Stimulated activated CD4-positive, alpha-beta T cell treated with anti-CD3 and anti-CD28 coated beads, Interleukin-1b, Interleukin-23, amount 100 ng/mL, for 24 hours (primary cell): ENCODE measurements around the gene BRPF3.

Experiments used
- DNase-seq, 4 experiments: peaks; one replicate each; pipeline ENCODE4 v3.0.0-alpha.2; 2020; ENCODE audit warnings: low read depth in 4 of 4, low spot score in 1 of 4

BRPF3 gene

DNA sequence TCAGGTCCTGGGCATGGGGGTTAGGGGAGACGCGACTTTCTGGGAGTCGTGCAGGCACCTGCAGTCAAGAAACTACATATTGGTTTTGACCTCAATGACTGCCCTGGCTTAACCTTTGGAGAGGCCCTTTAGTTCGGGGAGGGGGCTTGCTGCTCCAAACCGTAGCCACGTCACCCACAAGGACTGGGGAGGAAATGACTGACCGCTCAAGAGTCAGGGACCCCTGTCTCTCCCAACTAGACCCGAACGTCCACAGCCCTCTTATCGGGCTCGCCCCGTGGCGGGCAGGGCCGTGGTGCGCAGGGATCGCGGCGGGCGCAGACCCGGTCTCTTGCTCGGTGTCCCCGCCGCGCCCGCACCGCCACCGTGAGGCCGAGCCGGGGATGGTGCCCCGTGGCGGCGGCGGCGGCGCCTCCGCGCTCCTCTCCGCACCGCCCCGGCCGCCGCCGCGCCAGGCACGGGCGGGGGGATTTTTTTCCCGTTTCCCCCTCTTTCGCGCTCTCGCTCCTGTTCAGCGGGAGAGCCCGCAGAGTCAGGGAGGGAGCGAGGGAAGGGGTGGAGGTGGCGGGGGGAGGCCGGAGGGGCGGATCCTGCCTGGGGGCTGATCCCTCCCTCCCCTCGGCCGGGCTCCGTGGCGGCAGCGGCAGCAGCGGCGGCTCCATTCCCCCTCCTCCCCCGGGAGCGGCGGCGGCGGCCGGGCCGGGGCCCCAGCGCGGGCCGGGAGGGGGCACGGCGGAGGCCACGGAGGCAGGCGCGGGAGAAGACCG lies at the start of gene BRPF3:
Gene BRPF3 (plus strand): TSS at position 632 of the 767 bp plus-strand sequence. CDS start 3,579 bp downstream, outside the sequence.
- DNase-seq: peak; percentile 46 to 66 (median 57)

DNA sequence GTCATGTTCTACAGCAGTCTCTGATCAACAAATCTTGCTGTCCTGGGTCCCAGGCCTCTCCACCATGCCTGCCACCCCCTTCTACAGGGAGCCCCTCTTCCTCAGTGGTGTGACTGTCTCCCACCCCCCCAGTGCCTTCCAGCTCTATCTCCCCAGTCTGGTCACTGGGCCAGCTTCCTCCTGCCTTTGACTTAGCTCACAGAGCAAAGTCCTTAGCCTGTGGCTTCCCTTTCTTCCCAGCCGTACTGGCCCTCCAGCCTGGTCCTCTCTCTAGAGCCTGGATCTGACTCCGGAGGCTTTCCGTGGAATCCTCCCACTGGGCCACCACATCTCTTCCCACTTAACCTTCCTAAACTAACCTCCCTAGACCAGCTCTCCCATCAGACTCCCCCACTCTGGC lies 49.2 kb upstream of the BRPF3 start:
- no peak for DNase-seq

DNA sequence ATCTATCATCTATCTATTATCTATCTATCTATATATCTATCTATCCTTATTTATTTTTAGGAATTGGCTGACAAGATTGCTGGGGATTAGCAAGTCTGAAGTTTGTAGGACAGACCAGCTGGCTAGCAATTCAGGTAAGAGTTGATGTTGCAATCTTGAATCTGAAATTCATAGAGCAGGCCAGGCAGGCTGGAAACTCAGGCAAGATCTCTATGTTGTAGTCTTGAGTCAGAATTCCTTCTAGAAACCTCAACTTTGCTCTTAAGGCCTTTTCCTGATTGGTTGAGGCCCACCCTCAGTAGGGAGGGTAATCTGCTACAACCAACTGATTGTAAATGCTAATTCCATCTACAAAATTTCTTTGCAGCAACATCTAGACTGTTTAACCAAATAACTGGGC lies 47.1 kb upstream of the BRPF3 start:
- no peak for DNase-seq

DNA sequence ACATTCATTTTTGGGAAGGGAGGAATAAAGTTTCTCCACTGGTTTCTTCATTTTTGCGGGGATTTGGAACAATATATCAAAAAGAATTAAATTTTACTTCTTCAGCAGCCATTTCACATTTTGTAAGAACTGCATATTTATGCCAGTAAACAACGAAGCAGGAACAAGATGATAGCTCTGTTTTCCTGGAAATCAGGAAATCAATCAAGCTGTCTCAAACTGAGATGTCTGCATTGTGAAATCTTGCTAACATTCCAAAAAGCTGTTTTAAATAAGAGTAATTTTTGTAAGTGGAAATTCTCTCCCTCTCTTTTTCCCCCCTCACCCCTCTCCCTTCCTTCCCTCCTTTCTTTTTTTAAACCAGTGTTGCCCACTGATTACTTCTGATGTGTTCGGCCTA lies 46.3 kb upstream of the BRPF3 start:
- no peak for DNase-seq

DNA sequence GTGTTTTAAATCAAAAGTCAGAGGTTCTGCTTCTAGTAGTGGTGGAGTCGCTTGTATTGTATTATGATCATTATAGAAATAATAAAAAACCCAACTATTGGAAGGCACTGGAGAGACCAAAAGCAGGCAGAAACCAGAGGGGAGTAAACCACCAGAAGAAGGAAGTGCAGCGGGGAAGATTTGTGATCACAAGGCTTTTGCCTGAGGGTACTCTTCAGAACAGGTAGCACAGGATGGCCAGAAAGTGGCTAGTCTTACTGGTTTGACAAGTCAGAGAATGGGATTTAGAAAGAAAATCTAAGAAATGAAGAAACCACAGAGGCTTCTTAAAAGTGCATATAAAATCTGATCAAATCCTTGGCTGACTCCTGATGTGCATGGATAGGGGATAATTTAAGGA lies 42.3 kb upstream of the BRPF3 start:
- no peak for DNase-seq

DNA sequence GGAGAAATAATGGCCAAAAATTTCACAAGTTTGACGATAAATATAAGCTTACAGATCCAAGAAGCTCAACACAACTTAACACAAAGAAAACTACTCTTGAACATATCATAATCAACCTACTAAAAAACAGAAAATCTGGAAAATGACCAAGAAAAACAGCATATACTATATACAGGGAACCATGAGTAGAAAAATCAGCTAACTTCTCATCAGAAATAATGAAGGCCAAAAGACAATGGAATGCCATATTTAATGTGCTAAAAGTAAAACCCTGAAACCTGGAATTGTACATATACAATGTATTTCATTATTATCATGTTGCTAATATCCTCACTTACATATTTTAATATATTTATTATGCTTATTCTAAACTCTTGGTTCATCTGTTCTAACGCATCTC lies 40.9 kb upstream of the BRPF3 start:
- no peak for DNase-seq

DNA sequence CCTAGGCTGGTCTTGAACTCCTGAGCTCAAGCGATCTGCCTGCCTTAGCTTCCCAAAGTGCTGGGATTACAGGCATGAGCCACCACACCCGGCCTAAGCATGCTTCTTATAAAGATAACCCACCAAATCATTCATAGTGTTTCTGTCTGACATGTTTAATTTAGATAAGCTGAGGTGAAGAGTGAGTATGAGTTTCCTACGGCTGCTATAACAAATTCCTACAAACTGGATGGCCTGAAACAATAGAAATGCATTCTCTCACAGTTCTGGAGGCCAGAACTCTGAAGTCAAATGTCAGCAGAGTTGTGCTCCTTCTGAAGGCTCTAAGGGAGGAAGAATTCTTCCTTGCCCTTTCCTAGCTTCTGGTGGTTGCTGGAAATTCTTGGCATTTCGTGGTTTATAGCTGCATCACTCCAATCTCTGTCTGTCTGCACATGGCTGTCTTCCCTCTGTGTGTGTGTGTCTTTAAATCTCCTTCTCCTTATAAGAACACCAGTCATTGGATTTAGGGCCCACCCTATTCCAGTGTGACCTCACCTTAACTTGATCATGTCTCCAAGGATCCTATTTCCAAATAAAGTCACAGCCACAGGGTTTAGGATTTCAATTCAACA lies 36.3 kb upstream of the BRPF3 start:
- DNase-seq: no peak

DNA sequence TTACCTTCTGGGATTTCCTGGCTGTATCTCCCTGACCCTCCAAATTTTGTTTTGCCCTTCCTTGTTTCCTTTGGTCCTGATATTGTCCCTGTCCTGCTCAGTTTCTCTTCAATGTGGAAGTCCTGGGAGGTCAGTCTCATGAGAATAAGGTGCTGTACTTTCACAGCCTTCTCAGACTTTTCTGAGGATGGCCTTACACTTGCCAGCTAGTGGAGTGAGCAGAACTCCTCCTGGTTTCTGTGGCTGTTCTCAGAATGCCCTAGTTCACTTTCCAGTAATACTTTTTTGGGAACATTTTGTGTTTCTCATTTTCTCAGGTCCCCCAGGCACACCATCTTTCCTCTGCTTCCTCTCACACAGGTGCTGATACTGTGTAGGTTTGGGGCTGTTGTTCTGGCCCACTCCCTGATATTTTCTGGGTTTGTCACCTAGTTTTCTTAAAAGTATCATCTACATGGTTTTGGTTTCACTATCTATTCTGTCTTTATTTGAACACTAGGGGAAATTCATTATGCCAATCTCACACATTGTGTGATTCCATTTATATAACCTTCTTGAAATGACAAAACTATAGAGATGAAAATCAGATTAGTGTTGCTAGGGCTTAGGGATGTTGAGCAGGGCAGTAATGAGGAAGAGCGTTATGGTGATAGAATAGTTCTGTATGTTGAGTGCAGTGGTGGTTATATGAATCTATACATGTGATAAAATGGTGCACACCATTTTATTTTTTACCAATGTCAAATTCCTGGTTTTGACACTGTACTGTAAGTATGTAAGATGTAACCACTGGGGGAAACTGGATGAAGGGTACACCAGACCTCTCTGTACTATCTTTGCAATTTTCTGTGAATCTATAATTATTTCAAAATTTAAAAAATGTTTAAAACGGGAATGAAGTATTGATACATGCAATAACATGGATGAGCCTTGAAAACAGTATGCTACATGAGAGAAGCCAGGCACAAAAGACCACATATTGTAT lies 27.2 kb upstream of the BRPF3 start:
- DNase-seq: no peak

DNA sequence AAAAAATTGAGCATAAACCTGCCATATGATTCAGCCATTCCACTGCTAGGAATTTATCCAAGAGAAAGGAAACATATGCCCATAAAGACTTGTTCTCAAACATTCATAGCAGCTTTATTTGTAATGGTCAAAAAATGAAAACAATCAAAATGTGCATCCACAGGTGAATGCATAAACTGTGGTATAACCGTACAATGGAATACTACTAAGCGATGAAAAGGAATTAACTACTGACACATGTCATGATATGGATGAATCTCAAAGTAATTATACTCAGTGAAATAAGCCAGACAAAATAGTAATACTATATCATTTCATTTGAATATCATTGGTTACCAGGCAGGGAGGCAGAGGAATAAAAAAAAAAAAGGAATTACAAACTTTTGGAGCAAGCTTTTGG lies 25.8 kb upstream of the BRPF3 start:
- DNase-seq: no peak

DNA sequence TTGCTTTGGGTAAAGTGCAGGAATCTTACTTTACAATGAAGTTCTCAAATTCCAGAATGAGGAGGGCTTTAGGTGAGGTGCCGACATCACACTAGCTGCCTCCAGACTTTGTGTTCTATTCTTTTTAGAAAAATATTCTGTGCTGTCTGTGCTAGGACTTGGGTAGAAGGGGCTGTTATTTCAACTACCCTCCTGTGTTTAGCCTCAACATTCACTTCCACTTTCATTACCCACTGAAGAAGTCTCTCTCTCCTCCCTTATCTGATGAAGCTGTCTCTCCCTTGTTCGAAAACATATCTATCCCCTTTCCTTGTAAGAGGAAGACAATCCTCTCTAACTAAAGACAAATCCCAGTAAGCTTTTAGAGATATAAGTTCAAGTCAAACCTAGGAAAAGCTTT lies 25.0 kb upstream of the BRPF3 start:
- DNase-seq: no peak

DNA sequence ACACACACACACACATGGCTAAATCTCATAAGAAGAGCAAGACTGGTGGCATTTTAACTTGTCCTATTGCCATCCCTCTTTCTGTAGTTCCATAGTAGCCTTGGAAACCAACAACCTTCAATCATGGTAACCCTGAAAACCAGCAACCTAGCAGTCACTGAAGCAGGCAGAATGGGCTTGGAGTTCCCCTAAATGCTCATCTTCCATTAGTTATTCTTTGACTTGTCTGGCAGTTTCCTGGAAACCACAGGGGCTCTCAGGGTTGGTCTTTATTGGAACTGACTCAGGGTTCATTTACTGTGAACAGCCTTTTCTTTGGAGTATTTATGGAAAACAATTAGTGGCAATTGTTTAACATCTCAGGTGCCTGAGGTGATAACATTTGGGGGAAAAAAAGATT lies 19.4 kb upstream of the BRPF3 start:
- no peak for DNase-seq

DNA sequence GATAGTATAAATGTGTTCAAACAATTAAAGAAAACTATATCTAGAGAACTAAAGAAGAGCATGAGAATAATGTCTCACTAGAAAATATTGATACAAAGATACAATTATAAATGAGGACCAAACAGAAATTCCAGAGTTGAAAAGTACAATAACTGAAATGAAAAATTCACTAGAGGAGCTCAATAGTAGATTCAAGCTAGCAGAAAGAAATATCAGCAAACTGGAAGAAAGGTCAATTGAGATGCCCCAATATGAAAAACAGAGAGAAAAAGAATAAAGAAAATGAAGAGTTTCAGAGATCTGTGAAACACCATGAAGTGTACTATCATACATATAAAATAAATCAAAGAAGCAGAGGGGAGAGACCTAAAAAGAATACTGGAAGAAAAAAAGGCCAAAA lies 18.0 kb upstream of the BRPF3 start:
- DNase-seq: no peak

DNA sequence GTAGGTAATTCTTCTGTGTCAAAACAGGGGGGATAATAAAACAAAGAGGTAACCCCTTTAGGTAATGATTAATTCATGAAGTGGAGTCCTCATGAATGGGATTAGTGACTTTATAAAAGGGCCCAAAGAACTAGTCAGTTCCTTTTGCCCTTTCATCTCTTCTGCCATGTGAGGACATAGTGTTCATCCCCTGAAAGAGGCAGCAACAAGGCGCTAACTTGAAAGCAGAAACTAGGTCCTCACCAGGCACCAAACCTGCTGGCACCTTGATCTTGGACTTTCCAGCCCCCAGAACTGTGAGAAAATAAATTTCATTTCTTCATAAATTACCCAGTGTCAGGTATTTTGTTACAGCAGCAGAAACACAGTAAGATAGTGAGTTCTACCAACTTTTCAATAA lies 16.4 kb upstream of the BRPF3 start:
- no peak for DNase-seq

DNA sequence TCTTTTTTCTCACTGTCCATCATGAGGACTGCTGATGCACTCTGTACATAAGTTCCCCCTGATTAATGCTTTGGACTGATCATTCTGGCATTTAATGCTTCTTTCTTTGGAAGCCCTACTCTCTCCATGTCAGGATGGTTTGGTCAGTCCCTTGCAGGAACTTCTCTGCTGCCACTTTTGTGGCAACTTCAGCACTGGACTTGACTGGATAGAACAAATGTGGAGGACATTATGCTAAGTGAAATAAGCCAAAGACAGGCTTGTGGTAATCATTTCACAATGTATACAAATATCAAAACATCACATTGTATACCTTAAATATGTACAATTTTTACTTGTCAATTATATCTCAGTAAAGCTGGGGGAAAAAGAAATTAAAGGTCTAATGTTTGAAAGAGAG lies 12.2 kb upstream of the BRPF3 start:
- DNase-seq: no peak

DNA sequence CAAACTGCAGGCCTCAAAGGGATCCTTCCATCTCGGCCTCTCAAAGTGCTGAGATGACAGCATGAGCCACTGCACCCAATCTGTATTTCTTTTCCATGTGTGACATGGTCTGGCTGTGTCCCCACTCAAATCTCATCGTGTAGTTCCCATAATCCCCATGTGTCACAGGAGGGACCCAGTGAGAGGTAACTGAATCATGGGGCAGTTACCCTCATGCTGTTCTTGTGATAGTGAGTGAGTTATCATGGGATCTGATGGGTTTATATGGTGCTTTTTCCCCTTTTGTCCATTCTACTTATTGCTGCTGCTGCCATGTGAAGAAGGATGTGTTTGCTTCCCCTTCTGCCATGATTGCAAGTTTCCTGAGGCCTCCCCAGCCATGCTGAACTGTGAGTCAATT lies 10.3 kb upstream of the BRPF3 start:
- DNase-seq: no peak

DNA sequence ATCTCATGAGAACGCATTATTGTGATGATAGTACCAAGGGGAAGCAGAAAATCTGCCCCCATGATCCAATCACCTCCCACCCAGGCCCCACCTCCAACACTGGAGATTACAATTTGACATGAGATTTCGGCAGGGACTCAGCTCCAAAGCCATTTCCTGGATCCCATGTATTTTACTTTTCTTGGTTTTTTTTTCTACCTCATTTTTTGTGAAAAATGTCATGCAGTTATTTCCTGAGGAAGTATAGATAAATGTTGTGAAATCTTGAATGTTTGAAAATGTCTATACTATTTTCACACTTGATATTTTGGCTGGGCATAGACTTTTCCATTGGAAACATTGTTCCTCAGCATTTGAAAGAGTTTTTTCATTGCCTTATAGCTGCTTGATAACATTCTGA lies 9.1 kb upstream of the BRPF3 start:
- no peak for DNase-seq

DNA sequence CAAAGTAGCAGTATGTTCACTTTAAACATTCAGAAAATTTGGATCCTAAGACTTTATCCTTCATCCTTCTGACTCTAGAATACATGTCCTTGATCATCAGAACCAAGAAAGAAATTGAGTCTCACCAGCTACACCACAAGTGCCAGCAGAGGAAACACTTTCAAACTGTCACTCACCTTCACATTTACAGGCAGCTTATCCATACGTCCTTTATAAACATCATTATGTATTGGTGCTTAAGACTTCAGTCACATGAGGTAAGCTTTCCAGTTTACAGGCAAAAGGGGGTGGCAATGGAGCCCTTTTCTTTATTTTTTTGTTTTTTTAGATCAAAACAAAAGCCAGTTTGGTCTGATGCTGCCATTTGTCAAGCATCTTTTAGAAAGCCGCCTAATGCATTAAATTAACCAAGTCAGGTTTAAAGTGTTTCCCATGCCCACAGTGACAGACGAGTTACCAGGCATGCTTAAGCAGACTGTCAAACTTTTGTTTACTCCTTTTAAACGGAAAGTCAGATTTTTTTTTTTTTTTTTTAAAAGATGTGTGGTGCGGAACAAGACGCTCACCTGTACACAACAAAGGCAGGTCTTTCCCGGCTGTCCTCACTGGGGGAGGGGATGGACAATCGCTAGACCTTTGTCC lies 952 bp upstream of the BRPF3 start:
- DNase-seq: no peak

DNA sequence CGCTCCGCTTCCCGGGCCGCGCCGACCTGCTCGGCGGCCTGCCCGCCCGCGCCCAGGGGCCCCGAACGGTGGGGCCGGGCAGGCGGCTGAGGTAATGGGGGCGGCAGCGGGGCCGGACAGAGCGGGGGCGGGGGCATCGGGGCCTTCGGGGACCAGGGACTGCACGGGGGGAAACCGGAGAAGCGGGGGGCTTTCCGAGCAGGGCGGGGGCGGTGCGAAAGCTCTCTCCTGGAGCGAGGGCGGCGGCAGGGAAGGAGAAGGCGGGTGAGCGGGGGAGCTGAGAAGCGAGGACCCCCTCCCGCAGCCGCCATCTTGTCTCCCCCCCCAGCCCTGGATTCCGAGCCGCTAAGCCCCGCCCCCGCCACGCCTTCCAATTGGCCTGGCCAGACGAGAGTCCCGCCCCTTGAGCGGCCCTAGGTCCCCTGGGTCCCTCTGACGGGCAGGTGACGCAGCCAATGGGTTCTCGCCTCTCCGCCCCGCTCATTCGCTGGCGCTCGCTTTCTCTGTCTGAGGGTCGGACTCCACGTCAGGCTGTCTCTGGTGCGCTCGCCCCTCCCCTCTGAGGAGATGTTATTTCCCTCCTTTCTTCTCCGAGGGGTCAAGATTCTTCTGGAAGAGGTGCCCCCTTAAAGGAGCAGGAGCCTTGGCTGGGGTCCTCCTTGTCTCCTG lies 470 bp downstream of the BRPF3 start:
- DNase-seq: peak; percentile 100

DNA sequence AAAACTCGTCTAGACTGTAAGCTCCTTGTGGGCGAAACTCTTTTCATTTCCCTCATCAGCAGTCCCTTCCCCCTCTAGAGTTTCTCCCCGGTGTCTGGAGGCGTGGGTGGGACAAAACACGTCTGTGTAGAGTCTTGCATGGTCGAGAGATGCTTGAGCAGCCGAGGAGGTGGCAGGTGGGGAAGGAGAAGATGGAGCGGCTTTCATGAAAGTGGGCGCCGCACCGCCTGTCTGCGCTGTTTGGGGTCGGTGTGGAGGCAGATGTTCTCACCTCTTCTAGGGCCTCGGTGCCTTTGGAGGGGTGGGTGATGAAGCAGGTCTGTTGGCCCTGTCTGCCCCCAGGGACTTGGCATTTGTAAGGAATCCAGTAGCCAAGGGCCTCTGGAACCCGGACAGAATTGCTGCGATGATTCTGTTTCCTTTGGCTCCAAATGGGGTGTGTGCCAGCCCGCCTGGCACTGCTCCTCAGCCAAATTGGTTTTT lies 1.2 kb downstream of the BRPF3 start:
- DNase-seq: no peak

DNA sequence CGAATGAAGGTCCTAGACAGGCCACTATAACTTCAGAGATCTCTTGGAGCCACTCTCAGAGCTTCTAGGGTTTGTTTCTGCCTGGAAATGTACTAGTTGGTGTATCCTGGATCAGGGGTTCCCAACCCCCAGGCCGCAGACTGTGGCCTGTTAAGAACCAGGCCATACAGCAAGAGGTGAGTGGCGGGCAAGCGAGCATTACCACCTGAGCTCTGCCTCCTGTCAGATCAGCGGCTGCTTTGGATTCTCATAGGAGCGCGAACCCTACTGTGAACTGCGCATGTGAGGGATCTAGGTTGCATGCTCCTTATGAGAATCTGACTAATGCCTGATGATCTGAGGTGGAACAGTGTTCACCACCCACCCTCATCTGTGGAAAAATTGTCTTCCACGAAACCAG lies 2.4 kb downstream of the BRPF3 start:
- DNase-seq: no peak
